Natural killer cell treated with Interleukin-12 subunit alpha and Interleukin-12 subunit beta and Interleukin-15 and Interleukin-18, amount 100 ng/mL, for 72 hours (primary cell): ENCODE results near the gene CDC34. TPM values are rescaled to one million over a fixed set of nuclear protein-coding genes. Genes with fewer than 3 reads are reported as not detected.

ENCODE experiments used
- total RNA-seq, 2 donors: library from RNA; stranded (reverse); gene quantifications; one replicate each; pipeline ENCODE4 v1.2.3, GENCODE V29; 2022

CDC34 gene
- total RNA-seq, 2 donors from 2014 or later, result 46.5 to 73.2 TPM

Other genes starting within 250 kb of the CDC34 start
- under 1 TPM in 1 of 2 donors, not detected in 1; 0.05 TPM for gene PLPP2, start 240.4 kb upstream of the CDC34 start, total RNA-seq
- gene MIER2, start 187.0 kb upstream of the CDC34 start, total RNA-seq, result 10 to 100 TPM; 26.2 to 39.4 TPM
- gene C2CD4C, start 122.6 kb upstream of the CDC34 start, total RNA-seq, result not detected
- gene SHC2, start 70.7 kb upstream of the CDC34 start, total RNA-seq, result under 1 TPM in 1 of 2 donors, not detected in 1; 0.67 TPM
- gene MADCAM1, start 35.3 kb upstream of the CDC34 start, total RNA-seq, result under 1 TPM in 1 of 2 donors, not detected in 1; 0.33 TPM
- gene TPGS1, start 24.3 kb upstream of the CDC34 start, total RNA-seq, result 10 to 100 TPM; 16.3 to 17.7 TPM
- 10 to 100 TPM; 34.5 to 49.7 TPM for gene GZMM, start 12.3 kb downstream of the CDC34 start, total RNA-seq
- gene BSG, start 40.8 kb downstream of the CDC34 start, total RNA-seq, result 100 to 1,000 TPM; 236 to 274 TPM
- gene HCN2, start 58.1 kb downstream of the CDC34 start, total RNA-seq, result under 1 TPM; 0.29 to 0.64 TPM
- 100 to 1,000 TPM in 1 of 2 donors, 10 to 100 TPM in 1; 55.0 to 104 TPM for gene POLRMT, start 101.8 kb downstream of the CDC34 start, total RNA-seq
- gene FGF22, start 108.1 kb downstream of the CDC34 start, total RNA-seq, result not detected
- 100 to 1,000 TPM in 1 of 2 donors, 10 to 100 TPM in 1; 77.7 to 138 TPM for gene RNF126, start 131.5 kb downstream of the CDC34 start, total RNA-seq
- 1 to 10 TPM; 1.7 to 3.6 TPM for gene FSTL3, start 144.6 kb downstream of the CDC34 start, total RNA-seq
- 1 to 10 TPM in 1 of 2 donors, not detected in 1; 1.4 TPM for gene PRSS57, start 163.7 kb downstream of the CDC34 start, total RNA-seq
- gene PALM, start 177.2 kb downstream of the CDC34 start, total RNA-seq, result not detected
- not detected for gene MISP, start 219.4 kb downstream of the CDC34 start, total RNA-seq